Naive B cell (primary cell): ENCODE data around the gene PARP9. TPM values are rescaled to one million over a fixed set of nuclear protein-coding genes. Genes with fewer than 3 reads are reported as not detected.
"Not testable (repeated sequence)": the region's sequence is repeated elsewhere in the genome, so short reads cannot be mapped to it uniquely, and the experiment has no call there.

Source experiments
- ATAC-seq, 2 donors: fragments of 150-1000 bp; cut with Tn5 transposase; 2 replicates each; pipeline ENCODE4 v1.10.0; 2021; ENCODE audit warnings: low read depth in 2 of 2, mild to moderate bottlenecking in 2 of 2, moderate library complexity in 2 of 2
- DNase-seq: peaks from one replicate; pipeline ENCODE4 v3.0.0; 2022
- H3K27ac Mint-ChIP-seq, 6 donors: one replicate each; pipeline ENCODE4 v1.8.0; 2020 to 2022; ENCODE audit warnings: mild to moderate bottlenecking in 6 of 6, mixed read lengths in 6 of 6, moderate library complexity in 5 of 6, inconsistent platforms in 2 of 6
- H3K27me3 Mint-ChIP-seq, 3 donors: one replicate each; pipeline ENCODE4 v1.8.0; 2021 to 2022; ENCODE audit warnings: mixed read lengths in 3 of 3, mild to moderate bottlenecking in 1 of 3
- H3K36me3 Mint-ChIP-seq, 2 donors: one replicate each; pipeline ENCODE4 v1.8.0; 2020 to 2022; ENCODE audit warnings: mixed read lengths in 2 of 2, inconsistent platforms in 1 of 2, mild to moderate bottlenecking in 1 of 2
- H3K4me1 Mint-ChIP-seq, 3 donors: one replicate each; pipeline ENCODE4 v1.8.0; 2020 to 2022; ENCODE audit warnings: mixed read lengths in 3 of 3, inconsistent platforms in 1 of 3, mild to moderate bottlenecking in 1 of 3, moderate library complexity in 1 of 3
- H3K4me3 Mint-ChIP-seq, 8 donors: one replicate each; pipeline ENCODE4 v1.8.0; 2020 to 2022; ENCODE audit warnings: mild to moderate bottlenecking in 8 of 8, mixed read lengths in 8 of 8, moderate library complexity in 8 of 8, inconsistent platforms in 2 of 8
- H3K9me3 Mint-ChIP-seq, 7 donors: one replicate each; pipeline ENCODE4 v1.8.0; 2020 to 2022; ENCODE audit warnings: mixed read lengths in 7 of 7, mild to moderate bottlenecking in 5 of 7, inconsistent platforms in 2 of 7, moderate library complexity in 1 of 7
- polyA plus RNA-seq, 6 donors: library from polyadenylated mRNA; unstranded; fragments of 300-500 nt; fragmentation: Illumina TruSeq; gene quantifications; one replicate each; pipeline ENCODE4 v1.2.3, GENCODE V29; 2021; ENCODE audit warnings: low read depth in 6 of 6

PARP9 gene
- polyA plus RNA-seq, 6 donors from 2014 or later = 13.1 to 26.2 (median 18.8) TPM

- ATAC-seq (no peak), DNase-seq (no peak)
- peaks cover 37 to 61% (median 54%) of the 10 kb centered on the region in 3 donors for H3K4me1 Mint-ChIP-seq
- H3K9me3 Mint-ChIP-seq = peaks cover 0 to 6% (median 4%) of the 10 kb centered on the region in 7 donors
- peak overlapping the region in 4 of 8 donors; percentile 29 to 53 (median 46) for H3K4me3 Mint-ChIP-seq
- peaks cover 10 to 11% of the 10 kb centered on the region in 2 donors for H3K36me3 Mint-ChIP-seq
- H3K27me3 Mint-ChIP-seq = no peaks in the 10 kb centered on the region
- H3K27ac Mint-ChIP-seq = peak overlapping the region in 2 of 6 donors; percentile 70 to 75
Observed at GRCh38 chr3:122512284-122512683, 51.8 kb downstream of the PARP9 start.

- peak overlapping the region in 2 of 8 donors; percentile 15 to 48 for H3K4me3 Mint-ChIP-seq
- DNase-seq = no peak
- no peaks in the 10 kb centered on the region for H3K27me3 Mint-ChIP-seq
- H3K4me1 Mint-ChIP-seq = peaks cover 37 to 67% (median 61%) of the 10 kb centered on the region in 3 donors
- H3K36me3 Mint-ChIP-seq = peaks cover 10 to 11% of the 10 kb centered on the region in 2 donors
- H3K27ac Mint-ChIP-seq = peak overlapping the region in 2 of 6 donors; percentile 50 to 68
- ATAC-seq = no peak
- H3K9me3 Mint-ChIP-seq = peaks cover 0 to 6% (median 4%) of the 10 kb centered on the region in 7 donors
Observed at GRCh38 chr3:122510878-122511535, 53.1 kb downstream of the PARP9 start.

GRCh38 chr3:122508944-122509343 is 55.2 kb downstream of the PARP9 start:
- not testable (repeated sequence) for ATAC-seq, H3K27me3 Mint-ChIP-seq, H3K4me3 Mint-ChIP-seq, H3K27ac Mint-ChIP-seq, DNase-seq, H3K9me3 Mint-ChIP-seq
- H3K4me1 Mint-ChIP-seq = peaks cover 37 to 66% (median 66%) of the 10 kb centered on the region in 3 donors
- H3K36me3 Mint-ChIP-seq = peaks cover 11 to 14% of the 10 kb centered on the region in 2 donors

- Mint-ChIP-seq H3K4me1 (peaks cover 36 to 66% (median 60%) of the 10 kb centered on the region in 3 donors), H3K9me3 (peaks cover 0 to 6% (median 4%) of the 10 kb centered on the region in 7 donors), H3K27me3 (no peaks in the 10 kb centered on the region), H3K4me3 (no peak overlapping the region), H3K27ac (peak overlapping the region in 2 of 6 donors; percentile 47 to 74), H3K36me3 (peaks cover 11 to 17% of the 10 kb centered on the region in 2 donors)
- ATAC-seq = no peak
- no peak for DNase-seq
Observed at GRCh38 chr3:122508135-122508914, 55.8 kb downstream of the PARP9 start.

GRCh38 chr3:122506450-122506849 is 57.6 kb downstream of the PARP9 start:
- Mint-ChIP-seq H3K36me3 (peaks cover 11 to 17% of the 10 kb centered on the region in 2 donors), H3K4me1 (peaks cover 40 to 63% (median 59%) of the 10 kb centered on the region in 3 donors), H3K4me3 (no peak overlapping the region), H3K27ac (peak overlapping the region in 2 of 6 donors; percentile 8 to 36), H3K27me3 (no peaks in the 10 kb centered on the region), H3K9me3 (peaks cover 0 to 6% (median 4%) of the 10 kb centered on the region in 7 donors)
- ATAC-seq (no peak), DNase-seq (no peak)

GRCh38 chr3:122505676-122506075 is 58.4 kb downstream of the PARP9 start:
- H3K4me3 Mint-ChIP-seq = no peak overlapping the region
- H3K27ac Mint-ChIP-seq = peak overlapping the region in 3 of 6 donors; percentile 9 to 18 (median 9)
- peaks cover 11 to 17% of the 10 kb centered on the region in 2 donors for H3K36me3 Mint-ChIP-seq
- no peak for ATAC-seq
- H3K27me3 Mint-ChIP-seq = no peaks in the 10 kb centered on the region
- peaks cover 0 to 6% (median 4%) of the 10 kb centered on the region in 7 donors for H3K9me3 Mint-ChIP-seq
- H3K4me1 Mint-ChIP-seq = peaks cover 40 to 63% (median 59%) of the 10 kb centered on the region in 3 donors
- no peak for DNase-seq

GRCh38 chr3:122502941-122503340 is 61.2 kb downstream of the PARP9 start:
- no peak for DNase-seq

GRCh38 chr3:122502139-122502538 is 62.0 kb downstream of the PARP9 start:
- Mint-ChIP-seq H3K27me3 (no peaks in the 10 kb centered on the region), H3K4me1 (peaks cover 34 to 50% (median 40%) of the 10 kb centered on the region in 3 donors), H3K36me3 (peaks cover 0 to 8% of the 10 kb centered on the region in 2 donors), H3K9me3 (no peaks in the 10 kb centered on the region), H3K27ac (peak overlapping the region in 2 of 6 donors; percentile 12 to 73), H3K4me3 (no peak overlapping the region)
- ATAC-seq = no peak
- no peak for DNase-seq

More at GRCh38 chr3:122502941-122503340, 61.2 kb downstream of the PARP9 start:
- no peaks in the 10 kb centered on the region for H3K27me3 Mint-ChIP-seq
- no peak for ATAC-seq
- H3K36me3 Mint-ChIP-seq = peaks cover 0 to 8% of the 10 kb centered on the region in 2 donors
- H3K27ac Mint-ChIP-seq = peak overlapping the region in 1 of 6 donors; percentile 73
- no peaks in the 10 kb centered on the region for H3K9me3 Mint-ChIP-seq
- H3K4me3 Mint-ChIP-seq = peak overlapping the region in 2 of 8 donors; percentile 21 to 32
- peaks cover 34 to 50% (median 44%) of the 10 kb centered on the region in 3 donors for H3K4me1 Mint-ChIP-seq

GRCh38 chr3:122500964-122501363 is 63.1 kb downstream of the PARP9 start:
- not testable (repeated sequence) for H3K9me3 Mint-ChIP-seq, H3K4me3 Mint-ChIP-seq, ATAC-seq, DNase-seq, H3K27me3 Mint-ChIP-seq
- H3K4me1 Mint-ChIP-seq = peaks cover 34 to 43% (median 37%) of the 10 kb centered on the region in 3 donors
- H3K27ac Mint-ChIP-seq = peak overlapping the region in 4 of 6 donors; percentile 60 to 92 (median 68)
- H3K36me3 Mint-ChIP-seq = peaks cover 0 to 14% of the 10 kb centered on the region in 2 donors

GRCh38 chr3:122498152-122498551 is 65.9 kb downstream of the PARP9 start:
- Mint-ChIP-seq H3K36me3 (peaks cover 4 to 11% of the 10 kb centered on the region in 2 donors), H3K4me1 (peaks cover 21 to 38% (median 28%) of the 10 kb centered on the region in 3 donors), H3K27ac (peak overlapping the region in 1 of 6 donors; percentile 52), H3K27me3 (no peaks in the 10 kb centered on the region), H3K9me3 (no peaks in the 10 kb centered on the region), H3K4me3 (no peak overlapping the region)
- DNase-seq (no peak), ATAC-seq (no peak)

GRCh38 chr3:122497425-122497824 is 66.7 kb downstream of the PARP9 start:
- no peak for ATAC-seq
- Mint-ChIP-seq H3K4me3 (no peak overlapping the region), H3K9me3 (no peaks in the 10 kb centered on the region), H3K27me3 (no peaks in the 10 kb centered on the region), H3K27ac (peak overlapping the region in 1 of 6 donors; percentile 52), H3K36me3 (peaks cover 8 to 11% of the 10 kb centered on the region in 2 donors), H3K4me1 (peaks cover 14 to 32% (median 26%) of the 10 kb centered on the region in 3 donors)
- DNase-seq = no peak

GRCh38 chr3:122496508-122496907 is 67.6 kb downstream of the PARP9 start:
- Mint-ChIP-seq H3K4me1 (peaks cover 13 to 23% (median 18%) of the 10 kb centered on the region in 3 donors), H3K4me3 (no peak overlapping the region), H3K36me3 (peaks cover 8 to 15% of the 10 kb centered on the region in 2 donors), H3K9me3 (no peaks in the 10 kb centered on the region), H3K27ac (peak overlapping the region in 3 of 6 donors; percentile 1 to 86 (median 78)), H3K27me3 (no peaks in the 10 kb centered on the region)
- ATAC-seq = no peak
- no peak for DNase-seq

- ATAC-seq (no peak), DNase-seq (no peak)
- Mint-ChIP-seq H3K27me3 (no peaks in the 10 kb centered on the region), H3K4me1 (peaks cover 4 to 8% (median 4%) of the 10 kb centered on the region in 3 donors), H3K4me3 (no peak overlapping the region), H3K36me3 (peaks cover 15 to 16% of the 10 kb centered on the region in 2 donors), H3K9me3 (no peaks in the 10 kb centered on the region), H3K27ac (peak overlapping the region in 1 of 6 donors; percentile 43)
Observed at GRCh38 chr3:122493296-122493695, 70.8 kb downstream of the PARP9 start.
